HL-60 (cell line): ENCODE measurements around the gene RETREG3.
"Not testable (repeated sequence)": the region's sequence is repeated elsewhere in the genome, so short reads cannot be mapped to it uniquely, and the experiment has no call there.

Source experiments
- DNase-seq, 2 experiments: peaks; one replicate each; pipeline ENCODE4 v3.0.0-alpha.2; 2010 to 2020; ENCODE audit warnings: low read depth in 1 of 2, low spot score in 1 of 2
- H3K27ac ChIP-seq: fragments of 250-450 bp; sonication (Bioruptor Pico); replicated peaks from 2 replicates; pipeline ENCODE4 v1.5.1; 2020; ENCODE audit warnings: mild to moderate bottlenecking, moderate library complexity
- H3K27me3 ChIP-seq: fragments of 250-450 bp; sonication (Bioruptor Pico); 2 replicates; pipeline ENCODE4 v1.5.1; 2021; ENCODE audit warnings: mild to moderate bottlenecking, moderate library complexity; ENCODE audit not compliant: insufficient read depth, poor library complexity, severe bottlenecking
- H3K4me3 ChIP-seq: replicated peaks from 2 replicates; pipeline ENCODE4 v1.5.1; 2011; ENCODE audit warnings: mild to moderate bottlenecking, control low read depth, low read length; ENCODE audit not compliant: insufficient read depth
- CTCF ChIP-seq: IDR thresholded peaks from one replicate; pipeline ENCODE4 v1.5.1; 2011; ENCODE audit warnings: low read length, control low read depth, inconsistent platforms; ENCODE audit not compliant: insufficient read depth
- GABPA ChIP-seq: IDR thresholded peaks from 2 replicates; pipeline ENCODE4 v1.6.1; 2012; ENCODE audit warnings: low read depth
- POLR2AphosphoS5 ChIP-seq: IDR thresholded peaks from 2 replicates; pipeline ENCODE4 v1.6.1; 2012; ENCODE audit warnings: low read depth
- REST ChIP-seq: IDR thresholded peaks from 2 replicates; pipeline ENCODE4 v1.6.1; 2012; ENCODE audit warnings: low read depth; ENCODE audit not compliant: insufficient replicate concordance
- SPI1 ChIP-seq: IDR thresholded peaks from 2 replicates; pipeline ENCODE4 v1.6.1; 2012; ENCODE audit warnings: low read depth, mild to moderate bottlenecking, borderline replicate concordance

Gene RETREG3

GRCh38 chr17:42617956-42618431 is 8.8 kb upstream of the RETREG3 start:
- no peak for TF ChIP-seq SPI1
- TF ChIP-seq POLR2AphosphoS5 = no peak
- TF ChIP-seq GABPA = no peak
- no peak for TF ChIP-seq CTCF
- no peak for TF ChIP-seq REST
- no peak overlapping the region for H3K27ac ChIP-seq
- no peak overlapping the region for H3K4me3 ChIP-seq
- no peaks in the 10 kb centered on the region for H3K27me3 ChIP-seq
- no peak for DNase-seq

GRCh38 chr17:42613699-42614295 is 4.6 kb upstream of the RETREG3 start:
- no peak for DNase-seq
- Histone ChIP-seq H3K27ac (no peak overlapping the region), H3K27me3 (no peaks in the 10 kb centered on the region), H3K4me3 (no peak overlapping the region)
- no peak for TF ChIP-seq CTCF
- no peak for TF ChIP-seq SPI1
- no peak for TF ChIP-seq REST
- no peak for TF ChIP-seq GABPA
- TF ChIP-seq POLR2AphosphoS5 = no peak

GRCh38 chr17:42612013-42612412 is 2.8 kb upstream of the RETREG3 start:
- Histone ChIP-seq H3K4me3 (no peak overlapping the region), H3K27ac (no peak overlapping the region), H3K27me3 (no peaks in the 10 kb centered on the region)
- no peak for DNase-seq
- TF ChIP-seq POLR2AphosphoS5 (no peak), SPI1 (no peak), CTCF (no peak), REST (no peak), GABPA (no peak)

GRCh38 chr17:42609814-42610801 is 934 bp upstream of the RETREG3 start:
- peak in 1 of 2 experiments; percentile 24 for DNase-seq
- H3K27ac ChIP-seq = peak overlapping the region; percentile 70
- not testable (repeated sequence) for H3K27me3 ChIP-seq
- peak overlapping the region; percentile 82 for H3K4me3 ChIP-seq
